Spleen (tissue), 7 donors: ENCODE data around the gene BMP2.

ENCODE experiments used
- CTCF ChIP-seq, 11 experiments: fragments of 200-600 bp in 7 of 11; fragments of 450-650 bp in 4 of 11; sonication (generic) in 4 of 11; IDR thresholded peaks in 8 of 11; conservative IDR thresholded peaks in 3 of 11; 1 replicate in 7 of 11; 2 replicates in 4 of 11; pipeline versions ENCODE4 v1.4.0 to v1.8.0; 2016 to 2021; ENCODE audit warnings: antibody characterized with exemption in 11 of 11, inconsistent platforms in 4 of 11, mild to moderate bottlenecking in 1 of 11
- POLR2A ChIP-seq, 3 donors: fragments of 450-650 bp; IDR thresholded peaks; one replicate each; pipeline ENCODE4 v1.5.1; 2017; ENCODE audit warnings: antibody characterized with exemption in 3 of 3, mild to moderate bottlenecking in 1 of 3
- POLR2AphosphoS5 ChIP-seq, 3 donors: sonication (generic); formaldehyde crosslinking; IDR thresholded peaks; one replicate each; pipeline ENCODE4 v1.5.1; 2017; ENCODE audit warnings: antibody characterized with exemption in 3 of 3
- donor health status: DM: no; HTN: no; CAD: no; lungs with moderate emphysema.
- donor health status: DM: no; HTN: no; CAD: no.
- donor health status: DM: no; HTN: no; CAD: no.

GRCh38 chr20:6802227-6802626, 34.7 kb downstream of the BMP2 start:
- TF ChIP-seq CTCF (IDR thresholded peaks at IDR 0.05 in 8 of 11, conservative IDR thresholded peaks at IDR 0.05 in 3 of 11) (no peak), POLR2AphosphoS5 (IDR thresholded peaks at IDR 0.05) (no peak), POLR2A (IDR thresholded peaks at IDR 0.05) (no peak)
